Heart left ventricle (tissue), 16 donors: ENCODE measurements around the gene ZSWIM8. TPM values are rescaled to one million over a fixed set of nuclear protein-coding genes. Genes with fewer than 3 reads are reported as not detected.
"Not testable (repeated sequence)": the region's sequence is repeated elsewhere in the genome, so short reads cannot be mapped to it uniquely, and the experiment has no call there.

Source experiments
- ATAC-seq, 4 donors: fragments of 200-7000 bp; cut with Tn5 transposase; one replicate each; pipeline ENCODE4 v1.9.1; 2020 to 2022; ENCODE audit warnings: moderate library complexity in 4 of 4, mild to moderate bottlenecking in 3 of 4, moderate number of reproducible peaks in 1 of 4
- DNase-seq, 5 donors: peaks; one replicate each; pipeline ENCODE4 v3.0.0-alpha.2; 2020
- H3K27ac ChIP-seq, 12 donors: fragments of 200-600 bp; sonication (generic) in 4 of 12; one replicate each; pipeline versions ENCODE4 v1.5.0 to v1.8.0; 2016 to 2022; ENCODE audit warnings: mild to moderate bottlenecking in 2 of 12
- H3K27me3 ChIP-seq, 9 donors: fragments of 200-600 bp; sonication (generic) in 2 of 9; one replicate each; pipeline versions ENCODE4 v1.5.1 to v1.8.0; 2016 to 2022; ENCODE audit warnings: mild to moderate bottlenecking in 3 of 9
- H3K36me3 ChIP-seq, 9 donors: fragments of 200-600 bp; sonication (generic) in 2 of 9; one replicate each; pipeline versions ENCODE4 v1.5.0 to v1.8.0; 2018 to 2022; ENCODE audit warnings: mild to moderate bottlenecking in 2 of 9
- H3K4me1 ChIP-seq, 12 donors: fragments of 200-600 bp; sonication (generic) in 4 of 12; one replicate each; pipeline versions ENCODE4 v1.5.0 to v1.8.0; 2016 to 2022; ENCODE audit warnings: mild to moderate bottlenecking in 3 of 12
- H3K4me3 ChIP-seq, 12 donors: fragments of 200-600 bp; sonication (generic) in 4 of 12; one replicate each; pipeline versions ENCODE4 v1.5.0 to v1.8.0; 2017 to 2022; ENCODE audit warnings: mild to moderate bottlenecking in 9 of 12, moderate library complexity in 4 of 12
- H3K9me3 ChIP-seq, 12 donors: fragments of 200-600 bp; sonication (generic) in 4 of 12; one replicate each; pipeline versions ENCODE4 v1.5.0 to v1.8.0; 2016 to 2022; ENCODE audit warnings: mild to moderate bottlenecking in 1 of 12
- POLR2A ChIP-seq, 2 donors: fragments of 450-650 bp; IDR thresholded peaks; one replicate each; pipeline ENCODE4 v1.6.1; 2017; ENCODE audit warnings: antibody characterized with exemption in 2 of 2, mild to moderate bottlenecking in 2 of 2, moderate library complexity in 2 of 2
- WGBS, 4 donors: extraction: QIAGEN DNeasy Blood & Tissue Kit in 2 of 4; methylation state at CpG; one replicate each; pipeline versions ENCODE4 v1.1.5 to v1.1.7; 2013 to 2018; 5-methylcytosine and 5-hydroxymethylcytosine counted together
- intact Hi-C, 10 donors: fragments of 100-400 bp; cut with DNase I; formaldehyde crosslinking; loops; one replicate each; pipeline versions ENCODE4 v1.11.1 to v1.14.2; 2022
- long read RNA-seq, 3 donors: library from polyadenylated mRNA; unstranded; transcript quantifications; one replicate each; pipeline ENCODE4 v2.0.0, GENCODE V29; 2020 to 2021
- polyA plus RNA-seq, 2 donors: library from polyadenylated mRNA; stranded (reverse); fragments of 200-250 nt; gene quantifications; one replicate each; pipeline ENCODE4 v1.2.3, GENCODE V29; 2013
- total RNA-seq, 9 donors: library from RNA; depleted of rRNA in 2 of 9; stranded (reverse); fragments of >200 nt in 2 of 9; fragmentation: NEBNext Ultra II Directional in 3 of 9; extraction: Animal tissue kit (Norgen Biotek cat#: 25700) in 3 of 9; gene quantifications; one replicate each; pipeline versions ENCODE4 v1.1.0 to v1.2.4, GENCODE V29; 2016 to 2023
- TF ChIP-seq, protein P1 (sequence below), 12 donors: fragments of 200-600 bp; sonication (generic) in 4 of 12; IDR thresholded peaks; one replicate each; pipeline versions ENCODE4 v1.5.0 to v1.8.0; 2018 to 2022; ENCODE audit warnings: antibody characterized with exemption in 12 of 12, mild to moderate bottlenecking in 5 of 12
- donor health status: ischemic (EF 13 %, LVEDD 7.1; RV severe dilation, severe dysfunction).
- donor health status: healthy with polysubstance abuse.
- donor health status: DM: no; HTN: yes; CAD: no.
- donor health status: DM: no; HTN: no; CAD: no.
- donor health status: ischemic (EF 25% LVEDD 6.9; RV normal size, moderate dysfunction).
- donor health status: ischemic (EF 25% LVEDD 5.7; RV mildly dilated, moderate dysfunction).
- donor health status: healthy.
- donor health status: DM: yes; HTN: yes; CAD: no.
- donor health status: ischemic (EF 35%, LVEDD 5.7; RV mildly dilated, moderate dysfunction).
- donor health status: nonischemic (EF 11% LVEDD 7.7; RV severe dilation, severe dysfunction).
- donor health status: DM: yes; HTN: yes; CAD: no.
- donor health status: PGD.
- donor health status: ischemic (EF 29% LVEDD 5.4; RV normal size, mild dysfunction).
- donor health status: nonischemic (EF 23%, LVEDD 6.1; RV moderate dilation, normal function).

ZSWIM8 gene, protein sequence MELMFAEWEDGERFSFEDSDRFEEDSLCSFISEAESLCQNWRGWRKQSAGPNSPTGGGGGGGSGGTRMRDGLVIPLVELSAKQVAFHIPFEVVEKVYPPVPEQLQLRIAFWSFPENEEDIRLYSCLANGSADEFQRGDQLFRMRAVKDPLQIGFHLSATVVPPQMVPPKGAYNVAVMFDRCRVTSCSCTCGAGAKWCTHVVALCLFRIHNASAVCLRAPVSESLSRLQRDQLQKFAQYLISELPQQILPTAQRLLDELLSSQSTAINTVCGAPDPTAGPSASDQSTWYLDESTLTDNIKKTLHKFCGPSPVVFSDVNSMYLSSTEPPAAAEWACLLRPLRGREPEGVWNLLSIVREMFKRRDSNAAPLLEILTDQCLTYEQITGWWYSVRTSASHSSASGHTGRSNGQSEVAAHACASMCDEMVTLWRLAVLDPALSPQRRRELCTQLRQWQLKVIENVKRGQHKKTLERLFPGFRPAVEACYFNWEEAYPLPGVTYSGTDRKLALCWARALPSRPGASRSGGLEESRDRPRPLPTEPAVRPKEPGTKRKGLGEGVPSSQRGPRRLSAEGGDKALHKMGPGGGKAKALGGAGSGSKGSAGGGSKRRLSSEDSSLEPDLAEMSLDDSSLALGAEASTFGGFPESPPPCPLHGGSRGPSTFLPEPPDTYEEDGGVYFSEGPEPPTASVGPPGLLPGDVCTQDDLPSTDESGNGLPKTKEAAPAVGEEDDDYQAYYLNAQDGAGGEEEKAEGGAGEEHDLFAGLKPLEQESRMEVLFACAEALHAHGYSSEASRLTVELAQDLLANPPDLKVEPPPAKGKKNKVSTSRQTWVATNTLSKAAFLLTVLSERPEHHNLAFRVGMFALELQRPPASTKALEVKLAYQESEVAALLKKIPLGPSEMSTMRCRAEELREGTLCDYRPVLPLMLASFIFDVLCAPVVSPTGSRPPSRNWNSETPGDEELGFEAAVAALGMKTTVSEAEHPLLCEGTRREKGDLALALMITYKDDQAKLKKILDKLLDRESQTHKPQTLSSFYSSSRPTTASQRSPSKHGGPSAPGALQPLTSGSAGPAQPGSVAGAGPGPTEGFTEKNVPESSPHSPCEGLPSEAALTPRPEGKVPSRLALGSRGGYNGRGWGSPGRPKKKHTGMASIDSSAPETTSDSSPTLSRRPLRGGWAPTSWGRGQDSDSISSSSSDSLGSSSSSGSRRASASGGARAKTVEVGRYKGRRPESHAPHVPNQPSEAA (N-terminal part only)
- total RNA-seq (10 to 100 TPM; 37.6 to 69.7 (median 58.0) TPM), polyA plus RNA-seq (10 to 100 TPM; 47.8 to 64.6 TPM)
- long read RNA-seq, donor 1, partial matches to known transcripts, result 6 of 7 reads
- long read RNA-seq, donor 1, other reads (novel, unspliced or antisense), result 1 of 7 reads
- long read RNA-seq, donor 2, partial matches to known transcripts, result 11 of 13 reads
- long read RNA-seq, donor 2, other reads (novel, unspliced or antisense), result 2 of 13 reads
- long read RNA-seq, donor 3, partial matches to known transcripts, result 7 of 11 reads
- long read RNA-seq, donor 3, other reads (novel, unspliced or antisense), result 3 of 11 reads

DNA sequence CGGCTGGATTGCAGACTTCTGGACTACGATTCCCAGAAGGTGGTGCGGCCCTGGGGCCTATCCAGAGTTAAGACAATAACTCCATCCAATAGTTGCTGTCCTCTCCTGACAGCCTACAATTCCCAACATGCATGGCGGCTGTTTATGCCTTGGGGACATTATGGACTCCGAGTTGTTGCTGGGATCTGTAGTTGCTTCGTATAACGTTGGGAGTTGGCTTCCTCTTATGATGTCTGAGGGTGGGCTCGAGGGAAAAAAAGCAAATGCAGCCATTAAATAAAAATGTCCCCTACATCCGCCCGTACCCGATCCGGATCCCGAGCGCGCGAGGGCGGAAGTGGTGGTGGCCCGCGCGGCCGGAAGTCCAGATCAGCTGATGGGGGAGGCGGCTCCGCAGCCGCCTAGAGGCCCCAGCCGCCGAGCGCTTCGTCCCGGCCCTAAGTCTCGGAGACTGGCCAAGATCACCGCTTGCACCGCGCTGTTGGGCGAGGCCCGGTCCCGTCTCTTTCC is at the start of gene ZSWIM8:
ZSWIM8 (plus strand) TSS at position 396 of the 510 bp plus-strand sequence. CDS start 273 bp downstream, outside the sequence.
- peak within 1 kb of the TSS; percentile 65 to 96 (median 91) for H3K27ac ChIP-seq
- ATAC-seq (peak; percentile 90 to 95 (median 93)), DNase-seq (peak; percentile 90 to 93 (median 92))
- peaks cover 7 to 69% (median 50%) of the 10 kb centered on the region in 12 donors for H3K4me1 ChIP-seq
- intact Hi-C loops, result no loop called here
- peaks cover 4 to 22% (median 16%) of the 10 kb centered on the region in 9 donors for H3K36me3 ChIP-seq
- no peaks in the 10 kb centered on the region for H3K9me3 ChIP-seq
- peak within 1 kb of the TSS; percentile 65 to 98 (median 90) for H3K4me3 ChIP-seq
- H3K27me3 ChIP-seq, result no peaks in the 10 kb centered on the region
- 0% methylated on average over 8 to 36 of the region's 36 CpGs for WGBS, 4 donors
- TF ChIP-seq POLR2A (IDR thresholded peaks at IDR 0.05), result peak in 1 of 2 donors; percentile 64
- TF ChIP-seq, protein P1, sequence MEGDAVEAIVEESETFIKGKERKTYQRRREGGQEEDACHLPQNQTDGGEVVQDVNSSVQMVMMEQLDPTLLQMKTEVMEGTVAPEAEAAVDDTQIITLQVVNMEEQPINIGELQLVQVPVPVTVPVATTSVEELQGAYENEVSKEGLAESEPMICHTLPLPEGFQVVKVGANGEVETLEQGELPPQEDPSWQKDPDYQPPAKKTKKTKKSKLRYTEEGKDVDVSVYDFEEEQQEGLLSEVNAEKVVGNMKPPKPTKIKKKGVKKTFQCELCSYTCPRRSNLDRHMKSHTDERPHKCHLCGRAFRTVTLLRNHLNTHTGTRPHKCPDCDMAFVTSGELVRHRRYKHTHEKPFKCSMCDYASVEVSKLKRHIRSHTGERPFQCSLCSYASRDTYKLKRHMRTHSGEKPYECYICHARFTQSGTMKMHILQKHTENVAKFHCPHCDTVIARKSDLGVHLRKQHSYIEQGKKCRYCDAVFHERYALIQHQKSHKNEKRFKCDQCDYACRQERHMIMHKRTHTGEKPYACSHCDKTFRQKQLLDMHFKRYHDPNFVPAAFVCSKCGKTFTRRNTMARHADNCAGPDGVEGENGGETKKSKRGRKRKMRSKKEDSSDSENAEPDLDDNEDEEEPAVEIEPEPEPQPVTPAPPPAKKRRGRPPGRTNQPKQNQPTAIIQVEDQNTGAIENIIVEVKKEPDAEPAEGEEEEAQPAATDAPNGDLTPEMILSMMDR (IDR thresholded peaks at IDR 0.05), result peak in 1 of 12 donors; percentile 14

DNA sequence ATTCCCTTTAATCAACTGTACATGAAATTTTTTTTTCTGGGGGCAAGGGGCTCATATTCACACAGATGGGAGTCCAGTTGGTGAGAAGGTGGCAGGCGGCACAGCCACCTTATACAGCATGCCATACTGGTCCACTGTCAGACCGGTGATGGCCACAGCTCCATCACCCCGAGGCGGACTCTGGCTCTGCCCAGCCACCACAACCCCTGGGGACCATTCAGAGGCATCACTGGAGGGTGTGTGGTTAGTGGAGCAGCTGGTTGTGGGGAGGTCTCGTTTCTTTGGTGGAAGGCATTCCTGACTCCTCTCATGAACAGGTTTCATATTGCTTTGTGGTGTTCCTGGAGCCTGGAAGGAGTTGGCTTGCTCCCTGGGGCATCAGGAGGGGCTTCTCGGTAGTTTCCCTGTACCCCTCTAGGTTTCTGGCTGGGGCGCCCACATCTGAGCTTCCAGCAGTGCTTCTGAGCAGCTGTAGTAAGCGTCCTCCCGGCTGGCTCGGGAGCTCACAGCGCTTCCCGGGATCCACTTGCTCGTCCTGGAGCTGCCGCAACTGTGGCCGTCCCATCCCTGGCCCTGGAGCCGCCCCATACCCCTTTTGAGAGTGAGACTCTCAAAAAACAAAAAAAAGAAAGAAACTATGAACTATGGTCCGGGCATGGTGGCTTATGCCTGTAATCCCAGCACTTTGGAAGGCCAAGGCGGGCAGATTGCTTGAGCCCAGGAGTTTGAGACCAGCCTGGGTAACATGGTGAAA is 44.7 kb upstream of the ZSWIM8 start:
- not testable (repeated sequence) for DNase-seq, H3K27me3 ChIP-seq, H3K27ac ChIP-seq, H3K4me3 ChIP-seq, H3K9me3 ChIP-seq, ATAC-seq
- intact Hi-C loops, result loop anchor here in 1 of 10 donors (10.0 kb wide), 1 partner anchor 86 kb away; the partner anchor contains the start of gene SYNPO2L
- WGBS, 4 donors, result 92 to 97% (median 94%) methylated on average over 17 to 18 of the region's 18 CpGs
- H3K4me1 ChIP-seq, result peaks cover 0 to 28% (median 20%) of the 10 kb centered on the region in 12 donors
- peaks cover 0 to 38% (median 29%) of the 10 kb centered on the region in 9 donors for H3K36me3 ChIP-seq

DNA sequence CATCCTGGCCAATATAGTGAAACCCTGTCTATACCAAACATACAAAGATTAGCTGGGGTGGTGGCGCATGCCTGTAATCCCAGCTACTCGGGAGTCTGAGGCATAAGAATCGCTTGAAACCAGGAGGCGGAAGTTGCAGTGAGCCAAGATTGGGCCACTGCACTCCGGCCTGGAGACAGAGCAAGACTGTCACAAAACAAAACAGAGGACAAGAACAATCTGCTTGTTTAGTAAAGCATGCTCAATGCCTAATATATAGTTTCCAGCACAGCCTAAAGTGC is 43.0 kb upstream of the ZSWIM8 start:
- H3K4me3 ChIP-seq, result no peak overlapping the region
- intact Hi-C loops, result loop anchor here in 1 of 10 donors (10.0 kb wide), 1 partner anchor 88 kb away; the partner anchor contains the start of gene SYNPO2L

More for the DNA sequence above, 43.0 kb upstream of the ZSWIM8 start:
- no peak for DNase-seq
- Histone ChIP-seq H3K4me1 (peaks cover 0 to 38% (median 32%) of the 10 kb centered on the region in 12 donors), H3K36me3 (peaks cover 0 to 35% (median 28%) of the 10 kb centered on the region in 9 donors), H3K9me3 (no peaks in the 10 kb centered on the region), H3K27ac (no peak overlapping the region), H3K27me3 (no peaks in the 10 kb centered on the region)
- ATAC-seq, result no peak
- TF ChIP-seq, protein P1 (IDR thresholded peaks at IDR 0.05), result no peak
- WGBS, 4 donors, result 90 to 96% (median 91%) methylated on average over 5 of the region's 5 CpGs
